Head of caudate nucleus (tissue), 42 donors: Measurements from ENCODE around the gene JAK3.
A peak's percentile ranks its signal among the peaks of the same experiment; 100 is the strongest.

Experiments used
- DNase-seq, 42 donors: peaks; one replicate each; pipeline versions ENCODE4 v3.0.0 to v3.0.0-alpha.2; 2020 to 2021; ENCODE audit warnings: mixed read lengths in 7 of 42
- intact Hi-C: fragments of 100-400 bp; cut with DNase I; formaldehyde crosslinking; loops from one replicate; pipeline ENCODE4 v1.15.0; 2022

JAK3 gene

GRCh38 chr19:17843292-17843827 is 4.4 kb downstream of the JAK3 start:
- intact Hi-C loops = no loop called here

GRCh38 chr19:17842663-17843291 is 5.0 kb downstream of the JAK3 start:
- intact Hi-C loops = no loop called here

More at GRCh38 chr19:17843292-17843827, 4.4 kb downstream of the JAK3 start:
- no peak for DNase-seq

DNA sequence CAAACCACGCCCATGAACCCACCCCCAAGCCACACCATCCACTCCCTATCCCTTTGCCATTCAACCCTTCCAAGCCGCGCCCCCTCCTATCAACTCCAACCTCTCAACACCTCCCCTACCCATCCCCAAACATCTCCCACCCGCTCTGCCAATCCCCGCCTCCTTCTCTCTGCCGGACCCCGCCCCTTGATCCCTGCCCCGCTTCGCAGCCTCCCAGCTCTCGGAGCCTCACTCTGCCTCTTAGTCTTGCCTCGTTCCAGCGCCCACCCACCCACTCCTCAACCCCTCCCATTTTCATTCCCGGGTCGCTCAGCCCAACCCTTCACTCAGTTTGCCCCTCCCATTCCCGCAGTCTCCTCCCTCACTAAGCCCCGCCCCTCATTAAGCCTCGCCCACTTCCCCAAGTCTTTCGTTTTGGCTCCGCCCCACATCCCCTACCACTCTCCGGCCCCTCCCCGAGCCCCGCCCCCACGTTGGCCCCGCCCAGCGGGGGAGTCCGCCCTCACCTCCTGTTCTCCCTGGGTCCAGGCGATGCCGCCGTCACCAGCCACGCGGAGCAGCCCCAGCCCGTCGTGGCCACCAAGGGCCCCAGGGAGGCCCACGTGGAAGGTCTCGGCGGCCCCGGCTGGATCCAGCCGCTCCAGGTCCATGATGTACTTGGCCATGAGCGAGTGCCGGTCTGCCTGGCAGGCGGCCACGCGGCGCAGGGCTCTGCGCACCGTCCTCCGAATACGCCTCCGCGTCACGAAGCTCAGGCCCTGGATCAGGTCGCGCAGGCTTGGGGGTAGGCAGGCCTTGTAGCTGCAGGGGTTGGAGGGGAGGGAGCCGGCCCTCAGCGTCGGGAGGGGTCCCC is 5.7 kb downstream of the JAK3 start:
- intact Hi-C loops = no loop called here

More at GRCh38 chr19:17842663-17843291, 5.0 kb downstream of the JAK3 start:
- peak in 1 of 42 donors; percentile 19 for DNase-seq

DNA sequence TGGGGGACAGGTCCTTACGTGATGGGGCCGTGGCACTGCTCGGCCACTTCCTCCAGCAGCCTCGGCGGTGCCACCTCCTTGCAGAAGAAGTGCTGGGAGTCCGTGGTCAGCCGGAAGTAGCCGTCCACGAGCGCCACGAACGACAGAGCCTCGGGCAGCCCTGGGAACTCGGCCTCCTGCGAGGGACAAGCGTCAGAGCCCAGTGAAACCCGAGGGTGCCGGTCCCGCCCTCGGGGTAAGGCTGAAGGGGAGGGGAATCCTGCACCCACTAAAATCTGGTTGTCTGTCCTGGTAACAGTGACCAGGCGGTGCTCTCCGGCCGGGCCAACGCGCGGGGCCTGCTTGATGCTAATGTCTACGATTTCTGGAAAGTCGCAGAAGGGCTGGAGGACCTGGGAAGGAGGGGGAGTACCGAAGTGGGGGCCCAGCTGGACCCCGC is 6.4 kb downstream of the JAK3 start:
- DNase-seq = no peak
- intact Hi-C loops = no loop called here

More for the DNA sequence above, 5.7 kb downstream of the JAK3 start:
- DNase-seq = peak; percentile 28 to 93 (median 80)

- DNase-seq = no peak
- intact Hi-C loops = no loop called here
Measured at GRCh38 chr19:17840019-17840418, 7.8 kb downstream of the JAK3 start.

GRCh38 chr19:17837972-17838371 is 9.8 kb downstream of the JAK3 start:
- intact Hi-C loops = no loop called here
- DNase-seq = no peak

GRCh38 chr19:17836530-17836929 is 11.3 kb downstream of the JAK3 start:
- no peak for DNase-seq
- intact Hi-C loops = no loop called here

- intact Hi-C loops = no loop called here
- no peak for DNase-seq
Measured at GRCh38 chr19:17835182-17836006, 12.4 kb downstream of the JAK3 start.

DNA sequence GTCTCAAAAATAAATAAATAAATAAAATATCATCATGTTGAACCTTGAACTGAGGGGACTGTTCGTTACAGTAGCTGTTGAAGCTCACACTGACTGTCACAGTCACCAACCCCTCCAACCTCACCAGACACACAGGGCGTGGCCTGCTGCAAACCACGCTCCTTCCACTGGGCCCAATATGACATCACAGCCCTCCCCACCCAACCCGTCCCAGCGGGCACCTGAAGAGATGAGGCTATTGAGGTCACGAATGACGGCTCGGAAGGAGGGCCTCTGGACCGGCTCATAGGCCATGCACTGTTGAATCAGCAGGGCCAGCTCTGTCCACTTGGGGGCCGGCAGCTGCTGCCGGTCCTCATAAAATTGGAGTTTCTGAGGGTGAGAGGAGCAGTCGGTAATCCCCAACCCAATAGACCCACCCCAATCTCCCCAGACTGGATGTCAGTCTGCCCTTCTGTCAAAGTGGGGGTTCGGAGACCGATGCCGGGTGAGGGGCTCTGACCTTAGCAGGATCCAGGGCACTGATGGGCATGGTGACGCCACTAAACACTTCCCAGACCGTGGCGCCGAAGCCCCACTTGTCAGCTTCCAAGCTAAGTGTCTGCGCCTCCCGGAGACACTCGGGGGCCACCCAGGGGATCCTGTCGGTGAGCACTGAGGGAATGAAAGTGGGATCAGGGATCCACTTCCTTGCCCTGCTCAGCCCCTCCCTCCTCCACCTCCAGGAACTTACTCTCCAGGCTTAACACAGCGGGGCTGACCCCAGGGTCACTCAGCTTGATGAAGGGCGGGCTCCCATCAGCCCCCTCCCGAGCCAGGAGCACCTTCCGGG is 13.2 kb downstream of the JAK3 start:
- intact Hi-C loops = no loop called here
- DNase-seq = no peak

GRCh38 chr19:17832443-17833208 is 15.2 kb downstream of the JAK3 start:
- DNase-seq = no peak
- intact Hi-C loops = no loop called here

DNA sequence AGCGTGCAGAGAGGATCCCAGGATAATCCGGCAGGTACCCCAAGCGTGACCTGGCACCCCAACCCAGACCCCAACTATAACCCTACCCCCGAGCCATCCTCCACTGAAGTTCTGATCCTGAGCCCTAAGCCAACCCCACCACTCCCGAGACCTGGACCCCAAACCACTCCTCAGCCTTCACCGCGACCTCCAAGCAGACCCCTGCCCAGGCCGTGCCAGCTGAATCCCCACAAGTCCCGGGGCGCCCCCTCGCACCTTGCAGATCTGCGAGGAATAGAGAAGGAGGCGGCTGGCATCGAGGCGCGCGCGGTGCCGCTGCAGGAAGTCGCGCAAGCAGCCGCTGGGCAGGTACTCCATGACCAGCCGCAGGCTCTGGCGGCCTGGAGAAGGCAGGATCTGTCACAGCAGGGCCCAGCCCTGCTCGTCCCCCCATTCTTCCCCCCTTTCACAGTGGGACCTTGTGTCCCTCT is 16.3 kb downstream of the JAK3 start:
- peak in 2 of 42 donors; percentile 18 to 37 for DNase-seq

DNA sequence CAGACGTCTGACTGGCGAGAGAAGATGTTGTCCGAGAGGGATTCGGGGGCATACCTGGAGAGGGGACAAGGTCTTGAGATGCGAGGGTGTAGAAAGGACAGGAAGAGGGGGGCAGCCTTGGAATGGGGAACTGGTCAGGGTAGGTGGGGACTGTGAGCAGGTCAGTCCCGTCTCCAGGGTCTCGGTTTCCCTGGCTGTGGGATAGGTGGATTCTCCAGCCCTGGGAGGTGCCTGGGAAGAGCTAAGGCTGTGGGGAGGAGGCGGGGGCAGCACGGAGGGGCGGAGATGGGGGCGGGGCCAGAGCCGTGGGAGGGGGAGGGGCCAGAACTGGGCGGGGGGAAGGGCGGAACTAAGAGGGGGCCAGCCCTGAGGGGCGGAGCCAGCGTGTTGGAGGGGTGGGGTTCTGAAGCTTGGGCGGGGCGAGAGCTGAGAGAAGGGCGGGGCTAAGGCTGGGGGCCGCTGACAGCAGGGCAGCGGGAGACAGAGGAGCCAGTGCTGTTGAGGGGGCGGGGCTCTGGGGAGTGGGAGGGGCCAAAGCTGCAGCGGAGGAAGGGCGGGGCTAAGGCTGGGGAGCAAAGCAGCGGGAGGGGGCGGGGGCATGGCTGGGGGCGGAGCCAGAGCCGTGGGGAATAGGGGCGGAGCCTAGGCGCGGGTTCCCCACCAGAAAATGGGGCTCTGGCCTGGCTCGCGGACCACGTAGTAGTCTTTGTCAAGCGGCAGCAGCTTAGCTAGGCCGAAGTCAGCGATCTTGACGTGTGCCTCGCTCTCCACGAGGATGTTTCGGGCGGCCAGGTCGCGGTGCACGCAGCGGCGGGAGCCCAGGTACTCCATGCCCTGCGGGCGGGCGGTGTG is 17.0 kb downstream of the JAK3 start:
- intact Hi-C loops = no loop called here

More for the DNA sequence above, 16.3 kb downstream of the JAK3 start:
- intact Hi-C loops = no loop called here

DNA sequence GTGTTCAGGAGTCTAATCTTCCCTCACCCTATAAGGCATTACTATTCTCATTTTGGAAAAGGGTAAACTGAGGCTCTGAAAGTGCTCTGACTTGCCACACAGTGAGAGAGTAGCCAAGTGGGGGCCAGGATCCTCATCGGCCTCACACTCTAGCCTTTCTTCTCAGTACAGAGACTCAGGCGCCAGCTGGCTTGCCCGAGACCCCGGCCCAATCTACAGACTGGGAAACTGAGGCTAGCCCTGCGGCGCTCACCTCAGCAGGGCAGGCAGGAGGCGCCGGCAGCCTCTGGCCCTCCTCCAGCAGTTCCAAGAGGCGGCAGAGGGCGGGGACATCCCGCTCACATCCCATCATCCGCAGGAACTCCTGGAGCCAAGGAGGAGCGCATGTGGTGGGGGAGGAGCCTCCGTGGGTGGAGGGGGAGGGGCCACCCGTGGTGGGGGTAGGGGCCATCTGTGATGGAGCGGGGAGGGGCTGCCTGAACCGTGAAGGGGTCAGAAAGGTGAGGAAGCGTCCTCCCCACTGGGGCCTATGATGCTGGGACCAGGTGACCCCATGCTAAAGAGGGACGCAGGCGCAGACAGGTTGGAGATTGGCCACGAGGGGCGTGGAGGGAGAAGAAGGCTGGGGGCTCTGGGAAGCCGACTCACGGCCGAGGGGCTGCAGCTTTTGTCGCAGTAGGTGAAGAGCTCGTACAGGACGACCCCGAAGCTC is 17.8 kb downstream of the JAK3 start:
- intact Hi-C loops = no loop called here
- peak; percentile 13 to 87 (median 66) for DNase-seq

More for the DNA sequence above, 17.0 kb downstream of the JAK3 start:
- DNase-seq = peak; percentile 54 to 98 (median 87)

DNA sequence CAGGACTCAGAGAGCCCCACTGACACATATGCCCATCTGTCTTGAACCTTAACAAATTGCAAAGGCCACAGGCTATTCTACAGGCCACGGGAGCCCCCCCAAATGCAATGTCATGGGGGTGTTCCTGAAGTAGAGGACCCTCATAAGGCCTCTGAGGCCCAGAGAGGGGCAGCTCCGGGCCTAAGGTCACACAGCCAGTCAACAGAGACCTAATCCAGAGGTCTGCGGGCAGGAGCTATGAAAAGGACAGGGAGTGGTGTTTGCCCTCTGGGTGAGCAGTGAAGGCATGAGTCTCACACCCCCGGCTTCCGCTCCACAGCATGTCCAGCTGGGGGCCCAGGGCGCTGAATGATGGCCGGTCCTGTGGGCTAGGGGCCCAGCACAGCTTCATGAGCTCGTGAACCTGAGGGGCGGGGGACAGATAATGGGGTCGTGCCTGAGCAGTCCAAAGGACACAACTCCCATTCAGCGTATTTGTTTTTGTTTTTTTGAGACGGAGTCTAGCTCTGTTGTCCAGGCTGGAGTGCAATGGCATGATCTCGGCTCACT is 21.2 kb downstream of the JAK3 start:
- intact Hi-C loops = no loop called here

DNA sequence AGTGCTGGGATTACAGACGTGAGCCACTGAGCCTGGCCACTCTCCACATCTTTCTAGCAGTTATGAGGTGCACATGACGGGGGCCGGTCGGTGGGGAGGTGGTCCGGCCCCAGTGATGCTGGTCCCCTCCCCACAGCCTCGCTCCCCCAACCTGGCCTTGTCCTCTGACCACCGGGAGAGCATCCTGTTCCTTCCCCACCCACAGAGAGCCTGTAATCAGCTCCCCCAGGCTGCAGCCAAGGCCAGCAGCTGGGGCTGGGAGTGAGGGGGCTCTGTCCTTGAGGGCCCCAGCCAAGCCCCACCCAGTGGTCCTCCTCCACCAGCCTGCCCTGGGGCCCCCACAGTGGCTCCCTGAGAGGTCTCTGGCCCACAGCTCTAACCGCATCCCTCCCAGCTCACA is 23.4 kb downstream of the JAK3 start:
- no peak for DNase-seq
- intact Hi-C loops = no loop called here

More for the DNA sequence above, 21.2 kb downstream of the JAK3 start:
- DNase-seq = no peak

DNA sequence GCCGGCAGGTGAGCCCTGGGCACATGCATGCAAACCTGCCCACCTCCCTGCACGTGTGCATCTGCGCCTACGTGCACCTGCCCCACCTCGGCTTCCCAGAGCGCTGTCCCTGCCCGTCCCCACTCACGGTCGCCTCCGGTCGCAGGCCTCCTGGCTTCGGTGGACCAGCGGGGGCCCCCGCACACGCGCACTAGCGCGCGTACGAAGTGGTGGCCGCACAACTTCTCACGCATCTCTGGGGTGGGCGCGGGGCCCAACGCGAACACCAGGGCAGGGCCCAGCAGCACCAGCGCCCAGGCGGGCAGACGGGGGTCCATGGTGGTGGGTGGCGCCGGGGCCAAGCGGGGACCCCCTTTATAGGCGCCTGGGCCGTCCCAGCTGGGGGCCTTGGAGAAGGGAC is 26.6 kb downstream of the JAK3 start, which contains the start of gene INSL3:
INSL3 (minus strand) TSS at position 330 of the 400 bp plus-strand sequence; CDS start at position 317, 13 bp downstream.
- intact Hi-C loops = no loop called here
- no peak for DNase-seq
